ENCODE data around the gene CD34.
A peak's percentile ranks its signal among the peaks of the same experiment; 100 is the strongest.

CD34 gene

GRCh38 chr1:207896547-207896946 is 14.4 kb downstream of the CD34 start:
- ChIA-PET POLR2A (interaction anchor here (0.7 to 1.4 kb wide), 3 partner anchors 17 to 1624 kb away, joined by 4 to 7 read pairs (median 5); no protein-coding TSS in a partner anchor), CTCF (interaction anchor here (0.5 to 8.2 kb wide), 13 partner anchors 11 to 1466 kb away, joined by 3 to 69 read pairs (median 4); no protein-coding TSS in a partner anchor)
- H3K4me1 ChIP-seq (ENCODE audit: control insufficient read depth, insufficient read depth, low read length) = no peaks in the 10 kb centered on the region
- TF ChIP-seq ZNF362 (tag by site-specific recombination; IDR thresholded peaks at IDR 0.05) (peak; percentile 90), SP2 (tag by site-specific recombination; IDR thresholded peaks at IDR 0.05) (no peak), ZNF837 (tag by site-specific recombination; IDR thresholded peaks at IDR 0.05) (no peak)
- no peak overlapping the region for H3K4me3 ChIP-seq (ENCODE audit: low read depth, low read length)
- no peak overlapping the region for H3K27ac ChIP-seq (ENCODE audit: extremely low read depth, low read depth, low read length)
- H3K36me3 ChIP-seq (ENCODE audit: control insufficient read depth in 2 of 2, insufficient read depth in 1 of 2, low read length in 2 of 2) = no peaks in the 10 kb centered on the region
- no peaks in the 10 kb centered on the region for H3K9me3 ChIP-seq (ENCODE audit: control insufficient read depth, insufficient read depth, low read depth, low read length)

- no peak for TF ChIP-seq ZBTB6 (tag by site-specific recombination; IDR thresholded peaks at IDR 0.05)
- TF ChIP-seq ZNF768 (tag by site-specific recombination; IDR thresholded peaks at IDR 0.05) = no peak
- TF ChIP-seq ZNF510 (tag by site-specific recombination; IDR thresholded peaks at IDR 0.05; ENCODE audit: insufficient replicate concordance) = no peak
- TF ChIP-seq MYNN (tag by site-specific recombination; IDR thresholded peaks at IDR 0.05; ENCODE audit: borderline replicate concordance) = no peak
- TF ChIP-seq ZFP41 (tag by site-specific recombination; IDR thresholded peaks at IDR 0.05; ENCODE audit: borderline replicate concordance) = no peak
- TF ChIP-seq ZNF248 (tag by site-specific recombination; IDR thresholded peaks at IDR 0.05) = no peak
- TF ChIP-seq ZNF391 (tag by site-specific recombination; IDR thresholded peaks at IDR 0.05; ENCODE audit: borderline replicate concordance, low read depth) = no peak
- TF ChIP-seq SP7 (tag by site-specific recombination; IDR thresholded peaks at IDR 0.05) = no peak
- CTCF ChIA-PET = interaction anchor here (1.0 to 8.2 kb wide), 3 partner anchors 9 to 69 kb away, joined by 3 to 69 read pairs (median 36); no protein-coding TSS in a partner anchor
- Histone ChIP-seq H3K27ac (ENCODE audit: extremely low read depth, low read depth, low read length) (no peak overlapping the region), H3K4me1 (ENCODE audit: control insufficient read depth, insufficient read depth, low read length) (no peaks in the 10 kb centered on the region), H3K36me3 (ENCODE audit: control insufficient read depth in 2 of 2, insufficient read depth in 1 of 2, low read length in 2 of 2) (no peaks in the 10 kb centered on the region), H3K4me3 (ENCODE audit: low read depth, low read length) (no peak overlapping the region), H3K9me3 (ENCODE audit: control insufficient read depth, insufficient read depth, low read depth, low read length) (no peaks in the 10 kb centered on the region)
- POLR2A ChIA-PET = no interaction called here
These were observed 16.2 kb downstream of the CD34 start for GRCh38 chr1:207894704-207895103.

GRCh38 chr1:207893737-207894582 is 17.0 kb downstream of the CD34 start:
- no peak for TF ChIP-seq ZNF555 (tag by site-specific recombination; conservative IDR thresholded peaks at IDR 0.05)
- peak; percentile 92 for TF ChIP-seq ZBTB11 (tag by site-specific recombination; conservative IDR thresholded peaks at IDR 0.05; ENCODE audit: low read depth)
- no peak for TF ChIP-seq ZNF544 (tag by site-specific recombination; IDR thresholded peaks at IDR 0.05)
- TF ChIP-seq ZFP41 (tag by site-specific recombination; IDR thresholded peaks at IDR 0.05; ENCODE audit: borderline replicate concordance) = no peak
- no peak for TF ChIP-seq ZNF843 (tag by site-specific recombination; IDR thresholded peaks at IDR 0.05)
- ChIA-PET CTCF (interaction anchor here (1.2 to 8.2 kb wide), 5 partner anchors 8 to 104 kb away, joined by 4 to 69 read pairs (median 15); no protein-coding TSS in a partner anchor), POLR2A (no interaction called here)
- Histone ChIP-seq H3K9me3 (ENCODE audit: control insufficient read depth, insufficient read depth, low read depth, low read length) (no peaks in the 10 kb centered on the region), H3K4me1 (ENCODE audit: control insufficient read depth, insufficient read depth, low read length) (no peaks in the 10 kb centered on the region), H3K4me3 (ENCODE audit: low read depth, low read length) (no peak overlapping the region), H3K27ac (ENCODE audit: extremely low read depth, low read depth, low read length) (no peak overlapping the region), H3K36me3 (ENCODE audit: control insufficient read depth in 2 of 2, insufficient read depth in 1 of 2, low read length in 2 of 2) (no peaks in the 10 kb centered on the region)

Measured in HEK293 (cell line).